Measurements from ENCODE around the gene GCM1.

GRCh38 chr6:53109612-53110011 lies 39.0 kb downstream of the GCM1 start:
- TF ChIP-seq CTCF (IDR thresholded peaks at IDR 0.05) (no peak), POLR2A (IDR thresholded peaks at IDR 0.05; ENCODE audit: low read depth) (no peak), EP300 (IDR thresholded peaks at IDR 0.05) (no peak)

All from esophagus muscularis mucosa (tissue), 4 donors.